ENCODE measurements around the gene GPX2.
A peak's percentile ranks its signal among the peaks of the same experiment; 100 is the strongest.

GPX2 gene

DNA sequence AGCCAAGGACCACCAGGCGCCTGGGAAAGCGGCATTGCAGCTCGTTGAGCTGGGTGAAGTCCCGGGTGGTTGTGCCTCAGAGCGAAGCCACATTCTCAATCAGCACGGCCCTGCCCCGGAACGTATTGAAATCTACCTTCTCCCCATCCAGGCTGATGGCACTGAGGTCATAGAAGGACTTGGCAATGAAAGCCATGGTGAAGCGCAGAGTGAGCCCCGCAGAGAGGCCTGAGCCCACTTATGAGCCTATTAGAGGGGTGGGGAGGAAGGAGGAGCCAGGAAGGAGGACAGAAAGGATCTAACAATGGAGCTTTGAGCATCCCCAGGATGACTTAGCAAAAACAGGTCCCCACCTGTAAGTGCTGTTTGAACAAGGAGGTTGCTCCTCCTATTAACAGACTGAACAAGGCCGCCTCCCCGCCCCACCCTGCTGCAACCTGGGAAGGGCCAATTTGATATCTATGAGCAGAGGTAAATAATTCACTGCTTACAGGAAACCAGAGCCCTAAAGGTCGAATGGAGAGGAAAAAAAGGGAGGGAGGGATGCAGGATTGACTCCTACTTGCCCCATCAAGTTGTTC lies at the start of gene GPX2:
TSS of gene GPX2 (minus strand) at position 215 of the 581 bp plus-strand sequence. CDS start at position 196, 19 bp downstream.
- H3K9me3 Mint-ChIP-seq = no peaks in the 10 kb centered on the region
- no peaks in the 10 kb centered on the region for H3K27me3 Mint-ChIP-seq
- peaks cover 69% of the 10 kb centered on the region for H3K4me1 Mint-ChIP-seq
- no peak within 1 kb of the TSS for H3K4me3 Mint-ChIP-seq
- H3K36me3 Mint-ChIP-seq = peaks cover 4% of the 10 kb centered on the region
- peak within 1 kb of the TSS; percentile 61 for H3K27ac Mint-ChIP-seq

DNA sequence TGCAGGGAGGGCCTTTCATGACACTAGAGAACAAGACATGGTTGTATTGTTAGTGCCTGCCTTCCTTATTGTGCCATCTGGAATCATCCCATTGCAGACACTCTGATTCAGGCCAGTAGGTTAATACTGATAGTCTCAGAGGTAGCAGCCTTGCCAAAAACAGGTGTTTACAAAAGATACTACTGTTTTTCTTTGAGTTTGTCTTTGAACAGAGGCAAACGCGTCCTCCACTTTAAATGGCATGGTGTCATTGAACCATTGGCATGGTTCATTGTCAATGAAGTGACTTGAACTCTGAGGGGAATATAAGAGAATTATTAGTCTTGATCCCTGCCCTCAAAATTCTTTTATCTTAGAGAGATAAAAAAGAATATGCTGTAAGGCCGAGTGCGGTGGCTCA lies 48.4 kb upstream of the GPX2 start:
- no peak overlapping the region for H3K27ac Mint-ChIP-seq
- H3K9me3 Mint-ChIP-seq = no peaks in the 10 kb centered on the region
- H3K4me1 Mint-ChIP-seq = peaks cover 53% of the 10 kb centered on the region
- no peak overlapping the region for H3K4me3 Mint-ChIP-seq
- peaks cover 3% of the 10 kb centered on the region for H3K36me3 Mint-ChIP-seq
- H3K27me3 Mint-ChIP-seq = no peaks in the 10 kb centered on the region

DNA sequence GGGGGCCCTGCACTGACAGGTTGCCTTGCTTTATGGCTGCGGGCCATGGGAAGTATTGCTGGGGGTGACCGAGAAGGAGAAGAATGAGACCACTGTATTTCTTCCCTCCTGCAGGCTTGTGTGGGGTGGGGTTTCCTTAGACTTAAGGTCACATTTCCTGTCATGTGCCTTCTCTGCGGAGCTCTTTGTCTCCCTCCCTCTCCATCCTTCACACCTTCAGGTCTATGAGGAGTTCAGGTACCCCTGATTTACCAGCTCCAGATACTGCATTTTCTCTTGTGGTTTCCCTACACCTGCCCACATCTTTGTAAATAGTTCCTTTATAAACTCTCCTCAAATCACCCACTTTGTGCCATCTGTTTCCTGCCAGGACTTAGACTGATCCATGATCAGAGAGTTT lies 47.8 kb upstream of the GPX2 start:
- Mint-ChIP-seq H3K4me1 (peaks cover 55% of the 10 kb centered on the region), H3K27ac (peak overlapping the region; percentile 26), H3K27me3 (no peaks in the 10 kb centered on the region), H3K9me3 (no peaks in the 10 kb centered on the region), H3K4me3 (no peak overlapping the region), H3K36me3 (peaks cover 3% of the 10 kb centered on the region)

DNA sequence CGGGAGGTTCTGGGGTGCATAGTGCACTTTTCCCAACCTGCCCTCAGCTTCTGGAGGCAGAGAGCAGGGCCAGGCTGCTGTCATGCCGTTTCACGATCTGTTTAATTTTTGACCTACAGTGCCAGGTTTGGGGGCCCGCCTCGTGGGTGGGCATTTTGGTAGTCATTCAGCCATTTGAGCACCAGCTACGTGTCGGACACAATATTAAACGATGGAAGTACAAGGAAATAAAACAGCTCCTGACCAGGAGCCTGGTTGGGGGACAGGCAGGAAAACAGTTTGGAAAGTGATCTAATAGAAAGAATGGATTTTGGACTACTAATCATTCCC lies 44.9 kb upstream of the GPX2 start:
- no peaks in the 10 kb centered on the region for H3K27me3 Mint-ChIP-seq
- no peaks in the 10 kb centered on the region for H3K9me3 Mint-ChIP-seq
- peaks cover 58% of the 10 kb centered on the region for H3K4me1 Mint-ChIP-seq
- H3K4me3 Mint-ChIP-seq = peak overlapping the region; percentile 93
- H3K27ac Mint-ChIP-seq = peak overlapping the region; percentile 99
- H3K36me3 Mint-ChIP-seq = no peaks in the 10 kb centered on the region

DNA sequence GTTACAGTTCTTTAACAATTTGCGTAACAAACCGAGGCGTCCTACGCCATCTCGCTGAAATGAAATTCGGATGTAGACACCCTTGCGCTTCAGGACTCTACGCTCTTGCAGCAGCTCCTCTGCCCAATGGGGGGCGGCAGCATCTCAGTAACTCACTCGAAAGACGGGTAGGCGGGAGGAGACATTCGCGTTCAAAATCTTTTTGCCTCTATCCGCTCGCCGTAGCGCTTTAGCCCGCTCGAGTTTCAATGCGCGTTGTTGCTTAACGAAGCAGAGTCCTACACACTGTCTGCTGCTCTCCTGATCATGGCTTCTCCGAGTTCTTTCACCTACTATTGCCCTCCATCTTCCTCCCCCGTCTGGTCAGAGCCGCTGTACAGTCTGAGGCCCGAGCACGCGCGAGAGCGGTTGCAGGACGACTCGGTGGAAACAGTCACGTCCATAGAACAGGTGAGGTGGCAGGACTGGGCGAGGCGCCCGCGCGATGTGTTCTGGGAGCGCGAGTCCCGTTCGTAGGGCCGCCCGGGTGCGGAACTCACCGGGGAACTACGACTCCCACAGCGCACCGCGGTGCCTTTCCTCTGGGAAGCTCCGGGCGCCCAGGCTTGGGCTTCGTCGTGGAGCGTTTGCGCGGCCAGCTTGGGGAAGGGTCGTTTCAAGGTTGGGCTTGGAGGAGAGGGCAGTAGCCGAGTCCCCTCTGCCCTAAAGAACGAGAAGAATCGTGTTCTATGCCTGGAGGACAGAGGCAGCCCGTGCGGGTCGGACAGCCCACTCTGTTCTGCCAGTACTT lies 44.3 kb upstream of the GPX2 start, which contains the start of gene FNTB:
TSS of gene FNTB (plus strand) at position 248 of the 790 bp plus-strand sequence. CDS start at position 307, 59 bp downstream.
- Mint-ChIP-seq H3K4me3 (peak within 1 kb of the TSS; percentile 93), H3K36me3 (no peaks in the 10 kb centered on the region), H3K27me3 (no peaks in the 10 kb centered on the region), H3K4me1 (peaks cover 54% of the 10 kb centered on the region), H3K9me3 (no peaks in the 10 kb centered on the region), H3K27ac (peak within 1 kb of the TSS; percentile 99)

DNA sequence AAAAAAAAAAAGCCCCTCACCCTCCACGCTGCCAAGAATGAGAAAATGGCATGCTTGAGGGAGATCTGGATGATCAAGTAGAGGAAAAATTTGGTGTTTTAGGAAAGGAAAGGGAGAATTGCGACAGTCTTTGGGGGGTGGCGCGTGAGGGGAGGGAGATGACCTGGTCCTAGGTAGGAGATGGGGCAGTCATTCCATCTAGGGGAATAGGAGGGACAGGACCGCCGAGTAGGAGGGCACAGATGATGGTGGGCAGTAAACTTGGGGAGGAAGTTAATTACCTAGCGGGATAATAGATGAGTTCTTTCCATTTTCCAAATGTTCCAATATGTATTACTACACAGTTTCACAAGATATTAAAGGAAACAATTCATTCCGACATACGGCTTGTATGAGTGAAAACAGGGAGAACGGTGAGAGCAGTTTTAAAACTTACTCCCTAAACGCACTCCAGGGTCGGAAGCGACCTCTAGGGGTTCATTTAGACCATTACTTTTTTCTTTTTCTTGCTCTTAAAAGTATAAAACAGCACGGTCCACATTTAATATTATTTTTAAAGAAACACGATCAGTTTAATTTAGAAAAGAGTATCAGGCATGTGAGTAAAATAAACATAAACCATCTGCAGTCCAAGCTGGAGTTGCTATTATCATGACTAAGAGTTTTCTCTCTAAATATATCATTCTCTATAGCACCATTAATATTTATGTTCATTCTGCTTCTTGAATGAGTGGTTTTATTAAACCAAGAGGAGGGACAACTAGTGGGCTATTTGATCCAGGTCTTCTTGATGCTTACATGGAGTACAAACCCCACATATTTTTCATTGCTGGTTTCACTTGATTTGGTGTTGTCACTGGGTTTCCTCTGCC lies 41.1 kb upstream of the GPX2 start:
- H3K27me3 Mint-ChIP-seq = no peaks in the 10 kb centered on the region
- H3K27ac Mint-ChIP-seq = no peak overlapping the region
- H3K4me1 Mint-ChIP-seq = peaks cover 31% of the 10 kb centered on the region
- no peaks in the 10 kb centered on the region for H3K9me3 Mint-ChIP-seq
- peak overlapping the region; percentile 75 for H3K4me3 Mint-ChIP-seq
- no peaks in the 10 kb centered on the region for H3K36me3 Mint-ChIP-seq

DNA sequence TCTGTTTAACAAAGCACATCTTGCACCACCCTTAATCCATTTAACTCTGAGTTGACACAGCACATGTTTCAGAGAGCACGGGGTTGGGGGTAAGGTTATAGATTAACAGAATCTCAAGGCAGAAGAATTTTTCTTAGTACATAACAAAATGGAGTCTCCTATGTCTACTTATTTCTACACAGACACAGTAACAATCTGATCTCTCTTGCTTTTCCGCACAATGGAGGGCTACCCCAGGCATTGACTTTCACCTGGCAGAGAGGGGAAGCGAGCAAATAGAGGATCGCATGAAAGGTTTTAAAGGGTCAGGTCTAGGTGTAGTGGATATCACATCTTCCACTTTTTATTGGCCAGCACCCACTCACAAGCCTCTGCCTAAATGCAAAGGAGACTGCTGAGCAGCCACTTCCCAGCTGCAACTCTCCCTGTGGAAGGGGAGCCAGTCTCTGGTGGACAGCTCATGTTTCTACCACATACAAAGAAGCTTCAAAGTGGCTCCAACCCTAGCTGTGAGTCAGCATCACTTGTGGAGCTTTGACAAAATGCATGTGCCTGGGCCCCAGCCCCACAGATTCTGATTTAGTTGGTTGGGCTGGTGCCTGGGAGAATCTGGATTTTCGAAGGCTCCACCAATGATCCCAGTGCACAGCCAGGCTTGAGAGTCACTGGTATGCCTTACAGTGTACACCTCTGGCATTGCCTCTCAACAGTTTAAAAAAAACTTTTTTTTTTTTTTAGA lies 37.0 kb upstream of the GPX2 start:
- H3K9me3 Mint-ChIP-seq = no peaks in the 10 kb centered on the region
- H3K4me1 Mint-ChIP-seq = peaks cover 8% of the 10 kb centered on the region
- no peak overlapping the region for H3K4me3 Mint-ChIP-seq
- no peaks in the 10 kb centered on the region for H3K36me3 Mint-ChIP-seq
- H3K27me3 Mint-ChIP-seq = no peaks in the 10 kb centered on the region
- no peak overlapping the region for H3K27ac Mint-ChIP-seq

DNA sequence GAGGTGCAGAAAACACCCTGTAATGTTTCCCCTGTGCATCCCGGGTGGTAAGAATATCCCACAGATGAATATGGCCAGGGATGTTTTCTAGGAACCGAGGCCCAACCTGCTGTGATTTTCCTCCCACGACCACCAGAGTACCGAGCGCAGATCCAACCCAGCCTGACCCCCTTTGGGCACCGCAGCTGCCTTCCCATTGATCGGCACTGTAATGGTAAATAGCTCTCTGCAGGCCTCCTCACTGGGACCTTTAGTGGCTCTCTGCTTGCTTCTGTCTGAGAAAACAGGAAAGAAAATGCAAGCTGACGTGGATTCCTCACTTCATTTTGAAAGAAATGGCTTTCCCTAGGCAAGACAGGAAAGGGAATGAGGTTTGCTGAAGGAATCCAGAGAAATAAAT lies 32.0 kb upstream of the GPX2 start:
- no peaks in the 10 kb centered on the region for H3K27me3 Mint-ChIP-seq
- H3K4me3 Mint-ChIP-seq = no peak overlapping the region
- H3K36me3 Mint-ChIP-seq = no peaks in the 10 kb centered on the region
- H3K9me3 Mint-ChIP-seq = no peaks in the 10 kb centered on the region
- peaks cover 8% of the 10 kb centered on the region for H3K4me1 Mint-ChIP-seq
- no peak overlapping the region for H3K27ac Mint-ChIP-seq

DNA sequence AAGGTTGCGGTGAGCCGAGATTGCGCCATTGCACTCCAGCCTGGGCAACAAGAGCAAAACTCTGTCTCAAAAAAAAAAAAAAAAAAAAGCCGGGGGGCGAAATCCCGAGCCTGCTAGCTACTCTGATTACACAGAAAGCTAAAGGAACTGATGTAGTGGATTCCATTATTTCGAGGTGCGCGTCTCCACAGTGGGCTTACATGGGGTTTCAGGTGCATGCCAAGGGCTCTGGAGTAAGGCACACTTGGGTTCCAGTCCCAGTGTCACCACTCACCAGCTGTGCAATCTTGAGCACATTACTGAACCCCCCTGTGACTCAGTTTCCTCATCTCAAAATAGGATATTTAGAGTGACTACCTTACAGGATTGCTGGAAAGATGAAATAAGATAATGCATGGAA lies 31.3 kb upstream of the GPX2 start:
- Mint-ChIP-seq H3K4me1 (peaks cover 8% of the 10 kb centered on the region), H3K9me3 (no peaks in the 10 kb centered on the region), H3K4me3 (no peak overlapping the region), H3K27ac (no peak overlapping the region), H3K27me3 (no peaks in the 10 kb centered on the region), H3K36me3 (no peaks in the 10 kb centered on the region)

DNA sequence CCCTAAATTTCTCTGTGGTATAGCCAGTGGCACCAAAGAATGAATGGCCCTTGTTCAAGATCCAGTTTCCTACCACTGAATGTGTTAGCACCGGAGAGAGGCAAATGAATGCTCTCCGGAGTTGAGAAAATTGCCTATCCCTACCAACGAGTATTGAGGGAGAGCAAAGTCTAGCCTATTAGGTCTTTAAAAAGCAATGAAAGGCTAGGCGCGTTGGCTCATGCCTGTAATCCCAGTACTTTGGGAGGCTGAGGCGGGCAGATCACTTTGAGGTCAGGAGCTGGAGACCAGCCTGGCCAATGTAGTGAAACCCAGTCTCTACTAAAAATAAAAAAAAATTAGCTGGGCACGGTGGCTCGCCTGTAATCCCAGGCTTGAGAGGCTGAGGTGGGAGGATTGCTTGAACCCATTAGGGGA lies 30.5 kb upstream of the GPX2 start:
- Mint-ChIP-seq H3K27ac (no peak overlapping the region), H3K4me3 (peak overlapping the region; percentile 84), H3K27me3 (no peaks in the 10 kb centered on the region), H3K4me1 (peaks cover 14% of the 10 kb centered on the region), H3K36me3 (no peaks in the 10 kb centered on the region), H3K9me3 (no peaks in the 10 kb centered on the region)

DNA sequence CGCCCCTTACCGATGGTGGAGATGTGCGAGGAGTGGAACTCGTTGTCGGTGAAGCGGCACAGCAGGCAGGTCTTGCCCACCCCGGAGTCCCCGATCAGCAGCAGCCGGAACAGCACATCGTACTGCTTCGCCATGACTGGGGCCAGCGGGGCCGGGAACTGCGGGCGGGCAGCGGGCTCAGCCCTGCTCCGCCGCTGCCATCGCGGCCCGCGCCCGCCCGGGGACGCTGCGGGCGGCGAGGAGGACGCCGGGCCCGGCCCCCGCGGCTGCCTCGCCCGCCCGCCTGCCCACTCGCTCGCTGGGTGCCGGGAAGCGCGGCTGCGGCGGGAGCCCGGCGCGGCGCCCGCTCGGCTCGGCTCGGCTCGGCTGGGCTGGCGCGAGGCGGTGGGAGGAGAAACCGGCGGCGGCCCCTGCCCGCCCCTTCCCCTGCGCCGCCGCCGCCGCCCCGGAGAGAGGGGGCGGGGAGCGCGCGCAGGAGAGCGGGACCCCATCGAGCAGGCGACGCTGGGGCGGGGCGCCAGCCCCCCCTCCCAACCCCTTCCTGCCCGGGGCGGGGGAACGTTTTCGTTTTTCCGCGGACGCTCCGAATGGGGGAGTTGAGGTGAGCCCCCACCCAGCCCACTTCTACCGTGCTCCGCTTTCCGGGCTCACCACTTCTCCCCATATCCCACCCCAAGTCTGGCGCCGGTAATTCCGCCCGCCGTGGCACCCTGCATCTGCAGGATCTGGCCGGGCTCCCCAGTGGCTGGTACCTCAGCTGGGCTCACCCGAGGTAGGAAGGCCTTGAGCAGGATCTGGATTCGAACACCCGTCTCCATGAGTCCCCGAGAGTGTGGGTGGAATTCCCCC lies 29.6 kb upstream of the GPX2 start, which contains the start of gene RAB15:
TSS of gene RAB15 (minus strand) at position 394 of the 849 bp plus-strand sequence. CDS start at position 134, 260 bp downstream.
- Mint-ChIP-seq H3K36me3 (no peaks in the 10 kb centered on the region), H3K4me1 (peaks cover 18% of the 10 kb centered on the region), H3K9me3 (no peaks in the 10 kb centered on the region), H3K27ac (peak within 1 kb of the TSS; percentile 59), H3K27me3 (no peaks in the 10 kb centered on the region), H3K4me3 (peak within 1 kb of the TSS; percentile 84)

DNA sequence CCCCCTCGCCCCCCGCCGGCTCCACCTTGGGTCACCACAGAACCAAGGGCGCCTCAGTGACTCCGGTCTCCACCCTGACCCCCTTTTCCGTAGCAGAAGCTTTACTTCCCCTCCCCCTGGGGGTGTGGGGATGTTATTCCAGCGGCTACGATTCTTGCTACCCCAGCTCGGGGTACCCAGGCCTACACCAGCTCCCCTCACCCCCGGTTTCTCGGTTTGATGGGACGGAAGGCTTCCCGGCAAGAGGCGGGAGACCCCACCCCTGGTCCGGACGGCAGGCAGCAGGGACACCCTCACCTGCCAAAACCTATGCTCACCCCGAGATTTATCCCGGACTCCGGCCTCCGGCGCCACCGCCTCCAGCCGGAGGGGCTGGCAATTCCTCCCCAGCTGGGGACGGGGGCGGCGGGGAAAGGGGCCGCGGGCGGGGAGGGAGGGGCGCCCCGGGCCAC lies 29.0 kb upstream of the GPX2 start:
- peaks cover 18% of the 10 kb centered on the region for H3K4me1 Mint-ChIP-seq
- no peaks in the 10 kb centered on the region for H3K36me3 Mint-ChIP-seq
- H3K9me3 Mint-ChIP-seq = no peaks in the 10 kb centered on the region
- H3K27me3 Mint-ChIP-seq = no peaks in the 10 kb centered on the region
- H3K27ac Mint-ChIP-seq = peak overlapping the region; percentile 41
- peak overlapping the region; percentile 63 for H3K4me3 Mint-ChIP-seq

DNA sequence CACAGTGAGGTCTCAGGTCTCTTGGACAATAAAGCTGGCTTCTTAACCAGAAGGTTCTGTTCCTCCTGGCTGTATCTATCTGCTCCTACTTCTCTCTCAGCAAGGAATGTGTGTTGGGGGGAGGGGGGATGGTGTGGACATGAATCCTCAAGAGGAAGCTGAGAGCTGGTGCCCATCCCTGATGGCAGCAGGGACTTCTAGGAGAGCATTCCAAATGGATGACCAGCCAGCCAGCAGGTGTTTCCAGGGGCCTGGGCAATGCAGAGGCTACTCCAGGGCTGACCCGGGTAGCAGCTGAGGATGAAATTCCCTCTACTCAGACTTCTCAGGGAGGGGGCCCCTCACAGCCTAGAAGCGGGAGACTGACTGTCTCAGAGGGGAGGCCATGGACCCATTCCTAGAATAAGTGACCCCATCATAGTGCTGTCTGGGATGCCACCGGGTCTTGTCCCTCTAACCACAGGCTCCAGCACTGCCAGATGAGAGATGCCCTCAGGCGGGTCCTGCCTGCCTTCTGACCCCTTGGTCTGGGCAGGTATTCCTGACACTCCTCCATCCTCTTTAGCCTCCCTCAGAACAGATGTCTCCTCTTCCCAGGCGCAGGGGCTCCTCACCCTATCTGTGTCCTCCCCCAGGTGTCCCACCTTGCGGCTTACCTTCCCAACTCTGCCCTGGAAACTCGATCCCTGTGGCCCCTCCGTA lies 28.4 kb upstream of the GPX2 start:
- peaks cover 18% of the 10 kb centered on the region for H3K4me1 Mint-ChIP-seq
- H3K4me3 Mint-ChIP-seq = peak overlapping the region; percentile 62

DNA sequence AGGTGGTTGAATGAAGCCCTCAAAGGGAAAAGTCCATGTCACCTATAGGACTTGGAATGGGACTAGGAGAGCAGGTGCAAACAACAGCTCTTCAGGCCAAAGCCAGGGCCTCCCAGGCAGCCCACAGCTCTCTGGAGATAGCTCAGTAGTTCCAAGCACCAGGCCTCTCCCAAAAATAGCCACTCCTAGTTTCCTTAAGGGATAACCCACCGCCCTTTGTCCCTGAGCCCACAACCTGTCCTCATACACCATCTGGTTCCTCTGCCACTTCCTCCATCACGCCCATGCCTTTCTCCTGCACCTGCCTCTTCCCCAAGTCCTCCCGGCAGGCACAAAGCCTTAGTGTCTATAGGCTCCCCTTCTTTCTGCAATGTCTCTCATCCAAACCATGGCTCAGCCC lies 27.5 kb upstream of the GPX2 start:
- H3K4me1 Mint-ChIP-seq = peaks cover 18% of the 10 kb centered on the region
- H3K27ac Mint-ChIP-seq = no peak overlapping the region
- no peaks in the 10 kb centered on the region for H3K9me3 Mint-ChIP-seq
- no peaks in the 10 kb centered on the region for H3K27me3 Mint-ChIP-seq
- no peaks in the 10 kb centered on the region for H3K36me3 Mint-ChIP-seq
- no peak overlapping the region for H3K4me3 Mint-ChIP-seq

More for the DNA sequence above, 28.4 kb upstream of the GPX2 start:
- Mint-ChIP-seq H3K9me3 (no peaks in the 10 kb centered on the region), H3K27ac (peak overlapping the region; percentile 41), H3K27me3 (no peaks in the 10 kb centered on the region), H3K36me3 (no peaks in the 10 kb centered on the region)

Data from activated naive CD4-positive, alpha-beta T cell treated with anti-CD3 and anti-CD28 coated beads, Interleukin-2, amount 50 U/mL, for 24 hours (primary cell).